ENCODE results near the gene SLC43A1.
"Not testable (repeated sequence)": the region's sequence is repeated elsewhere in the genome, so short reads cannot be mapped to it uniquely, and the experiment has no call there.

SLC43A1 gene

DNA sequence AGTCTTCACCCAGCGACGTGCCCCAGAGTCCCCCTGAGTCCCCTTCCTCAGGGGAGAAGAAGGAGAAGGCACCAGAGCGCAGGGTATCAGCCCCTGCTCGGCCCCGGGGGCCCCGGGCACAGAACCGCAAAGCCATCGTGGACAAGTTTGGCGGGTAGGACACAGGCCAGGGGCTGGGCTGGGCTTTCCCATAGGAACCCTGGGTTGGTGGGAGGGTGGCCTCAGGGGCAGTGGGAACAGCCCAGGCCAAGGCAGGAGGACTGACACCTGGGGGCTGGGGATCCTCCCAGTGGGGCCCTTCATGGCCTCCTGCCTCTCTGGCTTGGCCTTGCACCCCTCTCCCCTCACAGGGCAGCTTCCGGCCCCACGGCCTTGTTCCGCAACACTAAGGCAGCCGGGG is 30.4 kb upstream of the SLC43A1 start:
- H3K27me3 ChIP-seq (replicated peaks; ENCODE audit: control insufficient read depth, insufficient read depth, low read length), result no peaks in the 10 kb centered on the region

GRCh38 chr11:57544566-57544965 is 29.1 kb upstream of the SLC43A1 start:
- no peak for DNase-seq (ENCODE audit: low read depth)
- H3K9ac ChIP-seq (ENCODE audit: low read length), result no peak overlapping the region
- no peak overlapping the region for H3K4me3 ChIP-seq (ENCODE audit: low read length)
- H3K4me1 ChIP-seq (ENCODE audit: control insufficient read depth, insufficient read depth, low read length), result peaks cover 7% of the 10 kb centered on the region
- no peaks in the 10 kb centered on the region for H3K27me3 ChIP-seq (replicated peaks; ENCODE audit: control insufficient read depth, insufficient read depth, low read length)
- peaks cover 9% of the 10 kb centered on the region for H3K36me3 ChIP-seq (ENCODE audit: control insufficient read depth, insufficient read depth, low read length, severe bottlenecking)
- H3K9me3 ChIP-seq (ENCODE audit: control insufficient read depth, low read length), result no peaks in the 10 kb centered on the region

More for the DNA sequence above, 30.4 kb upstream of the SLC43A1 start:
- Histone ChIP-seq H3K9me3 (ENCODE audit: control insufficient read depth, low read length) (no peaks in the 10 kb centered on the region), H3K36me3 (ENCODE audit: control insufficient read depth, insufficient read depth, low read length, severe bottlenecking) (peaks cover 22% of the 10 kb centered on the region), H3K4me3 (ENCODE audit: low read length) (no peak overlapping the region), H3K9ac (ENCODE audit: low read length) (no peak overlapping the region), H3K4me1 (ENCODE audit: control insufficient read depth, insufficient read depth, low read length) (peaks cover 7% of the 10 kb centered on the region)
- no peak for DNase-seq (ENCODE audit: low read depth)

GRCh38 chr11:57543593-57543992 is 28.1 kb upstream of the SLC43A1 start:
- no peak for DNase-seq (ENCODE audit: low read depth)
- Histone ChIP-seq H3K9ac (ENCODE audit: low read length) (no peak overlapping the region), H3K4me1 (ENCODE audit: control insufficient read depth, insufficient read depth, low read length) (peaks cover 7% of the 10 kb centered on the region), H3K4me3 (ENCODE audit: low read length) (no peak overlapping the region), H3K36me3 (ENCODE audit: control insufficient read depth, insufficient read depth, low read length, severe bottlenecking) (peaks cover 6% of the 10 kb centered on the region), H3K9me3 (ENCODE audit: control insufficient read depth, low read length) (no peaks in the 10 kb centered on the region), H3K27me3 (replicated peaks; ENCODE audit: control insufficient read depth, insufficient read depth, low read length) (no peaks in the 10 kb centered on the region)

GRCh38 chr11:57542582-57542981 is 27.1 kb upstream of the SLC43A1 start:
- peaks cover 5% of the 10 kb centered on the region for H3K4me1 ChIP-seq (ENCODE audit: control insufficient read depth, insufficient read depth, low read length)
- H3K9me3 ChIP-seq (ENCODE audit: control insufficient read depth, low read length), result no peaks in the 10 kb centered on the region
- no peak overlapping the region for H3K9ac ChIP-seq (ENCODE audit: low read length)
- no peaks in the 10 kb centered on the region for H3K36me3 ChIP-seq (ENCODE audit: control insufficient read depth, insufficient read depth, low read length, severe bottlenecking)
- H3K4me3 ChIP-seq (ENCODE audit: low read length), result no peak overlapping the region
- H3K27me3 ChIP-seq (replicated peaks; ENCODE audit: control insufficient read depth, insufficient read depth, low read length), result no peaks in the 10 kb centered on the region
- no peak for DNase-seq (ENCODE audit: low read depth)

GRCh38 chr11:57541169-57541568 is 25.7 kb upstream of the SLC43A1 start:
- no peak overlapping the region for H3K9ac ChIP-seq (ENCODE audit: low read length)
- H3K9me3 ChIP-seq (ENCODE audit: control insufficient read depth, low read length), result no peaks in the 10 kb centered on the region
- H3K36me3 ChIP-seq (ENCODE audit: control insufficient read depth, insufficient read depth, low read length, severe bottlenecking), result no peaks in the 10 kb centered on the region
- no peak for DNase-seq (ENCODE audit: low read depth)
- H3K4me1 ChIP-seq (ENCODE audit: control insufficient read depth, insufficient read depth, low read length), result no peaks in the 10 kb centered on the region
- H3K27me3 ChIP-seq (replicated peaks; ENCODE audit: control insufficient read depth, insufficient read depth, low read length), result no peaks in the 10 kb centered on the region
- H3K4me3 ChIP-seq (ENCODE audit: low read length), result no peak overlapping the region

- Histone ChIP-seq H3K36me3 (ENCODE audit: control insufficient read depth, insufficient read depth, low read length, severe bottlenecking) (no peaks in the 10 kb centered on the region), H3K4me3 (ENCODE audit: low read length) (no peak overlapping the region), H3K4me1 (ENCODE audit: control insufficient read depth, insufficient read depth, low read length) (no peaks in the 10 kb centered on the region), H3K27me3 (replicated peaks; ENCODE audit: control insufficient read depth, insufficient read depth, low read length) (no peaks in the 10 kb centered on the region), H3K9me3 (ENCODE audit: control insufficient read depth, low read length) (no peaks in the 10 kb centered on the region), H3K9ac (ENCODE audit: low read length) (no peak overlapping the region)
- DNase-seq (ENCODE audit: low read depth), result no peak
Observed at GRCh38 chr11:57539342-57539741, 23.8 kb upstream of the SLC43A1 start.

GRCh38 chr11:57536947-57537619 is 21.6 kb upstream of the SLC43A1 start, which contains the start of gene SMTNL1:
TSS of gene SMTNL1 (plus strand) at chr11:57537595. CDS start at chr11:57542643, 5,048 bp downstream.
- Histone ChIP-seq H3K4me1 (ENCODE audit: control insufficient read depth, insufficient read depth, low read length) (no peaks in the 10 kb centered on the region), H3K36me3 (ENCODE audit: control insufficient read depth, insufficient read depth, low read length, severe bottlenecking) (no peaks in the 10 kb centered on the region), H3K4me3 (ENCODE audit: low read length) (no peak within 1 kb of the TSS), H3K27me3 (replicated peaks; ENCODE audit: control insufficient read depth, insufficient read depth, low read length) (no peaks in the 10 kb centered on the region), H3K9me3 (ENCODE audit: control insufficient read depth, low read length) (no peaks in the 10 kb centered on the region), H3K9ac (ENCODE audit: low read length) (no peak within 1 kb of the TSS)
- no peak for DNase-seq (ENCODE audit: low read depth)

- H3K36me3 ChIP-seq (ENCODE audit: control insufficient read depth, insufficient read depth, low read length, severe bottlenecking); H3K4me3 ChIP-seq (ENCODE audit: low read length); DNase-seq (ENCODE audit: low read depth); H3K9me3 ChIP-seq (ENCODE audit: control insufficient read depth, low read length); H3K9ac ChIP-seq (ENCODE audit: low read length); H3K27me3 ChIP-seq (replicated peaks; ENCODE audit: control insufficient read depth, insufficient read depth, low read length): not testable (repeated sequence)
- peaks cover 11% of the 10 kb centered on the region for H3K4me1 ChIP-seq (ENCODE audit: control insufficient read depth, insufficient read depth, low read length)
Observed at GRCh38 chr11:57534449-57534848, 18.9 kb upstream of the SLC43A1 start.

- peak; percentile 98 for DNase-seq (ENCODE audit: low read depth)
- H3K9me3 ChIP-seq (ENCODE audit: control insufficient read depth, low read length), result no peaks in the 10 kb centered on the region
- peak within 1 kb of the TSS; percentile 98 for H3K9ac ChIP-seq (ENCODE audit: low read length)
- peak within 1 kb of the TSS; percentile 99 for H3K4me3 ChIP-seq (ENCODE audit: low read length)
- peaks cover 4% of the 10 kb centered on the region for H3K36me3 ChIP-seq (ENCODE audit: control insufficient read depth, insufficient read depth, low read length, severe bottlenecking)
- H3K4me1 ChIP-seq (ENCODE audit: control insufficient read depth, insufficient read depth, low read length), result peaks cover 14% of the 10 kb centered on the region
- no peaks in the 10 kb centered on the region for H3K27me3 ChIP-seq (replicated peaks; ENCODE audit: control insufficient read depth, insufficient read depth, low read length)
Observed at GRCh38 chr11:57530596-57531507, 15.3 kb upstream of the SLC43A1 start, which contains the start of gene TIMM10. TSS of gene TIMM10 (minus strand) at chr11:57530754. CDS start at chr11:57530189, 565 bp downstream.

DNA sequence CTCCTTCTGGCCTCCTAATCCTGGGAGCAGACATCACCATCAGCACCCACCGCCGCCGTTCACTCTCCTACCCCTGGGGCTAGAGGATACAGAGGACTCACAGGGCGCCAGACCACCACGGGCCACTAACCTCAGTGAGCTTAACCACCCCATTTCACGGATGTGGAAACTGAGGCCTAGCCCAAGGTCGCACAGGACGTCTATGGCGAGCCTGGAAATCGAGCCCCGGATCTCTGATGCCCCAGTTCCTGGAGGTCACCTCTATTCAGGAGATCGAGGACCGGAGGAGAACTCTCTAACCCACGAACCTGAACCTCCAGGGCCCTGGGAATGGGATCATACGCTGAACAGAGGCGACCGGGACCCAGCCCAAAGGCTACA is 14.7 kb upstream of the SLC43A1 start:
- Histone ChIP-seq H3K4me1 (ENCODE audit: control insufficient read depth, insufficient read depth, low read length) (peaks cover 14% of the 10 kb centered on the region), H3K27me3 (replicated peaks; ENCODE audit: control insufficient read depth, insufficient read depth, low read length) (no peaks in the 10 kb centered on the region), H3K9ac (ENCODE audit: low read length) (peak overlapping the region; percentile 98), H3K9me3 (ENCODE audit: control insufficient read depth, low read length) (no peaks in the 10 kb centered on the region), H3K4me3 (ENCODE audit: low read length) (peak overlapping the region; percentile 99), H3K36me3 (ENCODE audit: control insufficient read depth, insufficient read depth, low read length, severe bottlenecking) (peaks cover 4% of the 10 kb centered on the region)
- DNase-seq (ENCODE audit: low read depth), result no peak

DNA sequence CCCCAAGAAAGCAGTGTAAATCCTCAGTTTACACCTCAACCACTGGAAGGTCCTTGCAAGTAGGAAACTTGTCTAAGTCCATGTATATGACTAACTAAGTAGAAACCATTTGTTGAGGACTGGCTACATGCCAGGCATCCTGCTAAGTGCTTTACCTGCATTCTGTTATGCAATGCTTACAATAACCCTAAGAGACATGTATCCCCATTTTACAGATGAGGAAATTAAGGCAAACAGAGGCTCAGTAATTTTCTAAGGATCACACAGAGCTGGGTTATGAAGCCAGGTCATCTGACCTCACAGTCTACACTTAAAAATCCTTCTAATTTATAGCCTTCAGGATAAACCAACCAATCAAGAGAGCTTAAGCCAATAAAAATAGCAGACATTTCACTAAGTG is 13.5 kb upstream of the SLC43A1 start:
- H3K9ac ChIP-seq (ENCODE audit: low read length), result no peak overlapping the region
- no peaks in the 10 kb centered on the region for H3K9me3 ChIP-seq (ENCODE audit: control insufficient read depth, low read length)
- H3K4me3 ChIP-seq (ENCODE audit: low read length), result no peak overlapping the region
- peaks cover 14% of the 10 kb centered on the region for H3K4me1 ChIP-seq (ENCODE audit: control insufficient read depth, insufficient read depth, low read length)
- peaks cover 4% of the 10 kb centered on the region for H3K36me3 ChIP-seq (ENCODE audit: control insufficient read depth, insufficient read depth, low read length, severe bottlenecking)
- no peak for DNase-seq (ENCODE audit: low read depth)
- H3K27me3 ChIP-seq (replicated peaks; ENCODE audit: control insufficient read depth, insufficient read depth, low read length), result no peaks in the 10 kb centered on the region
